IPS-18a (cell line): ENCODE results near the gene CXCR1.
"Not testable (repeated sequence)": the region's sequence is repeated elsewhere in the genome, so short reads cannot be mapped to it uniquely, and the experiment has no call there.

Experiments
- H3K27ac ChIP-seq: one replicate; pipeline ENCODE4 v1.5.1; 2013; ENCODE audit warnings: low read length
- H3K27me3 ChIP-seq: one replicate; pipeline ENCODE4 v1.6.1; 2013; ENCODE audit warnings: mild to moderate bottlenecking, low read length; ENCODE audit not compliant: control insufficient read depth, insufficient read depth
- H3K36me3 ChIP-seq: one replicate; pipeline ENCODE4 v1.6.1; 2013; ENCODE audit warnings: low read depth, low read length; ENCODE audit not compliant: control insufficient read depth
- H3K4me1 ChIP-seq: one replicate; pipeline ENCODE4 v1.6.1; 2013; ENCODE audit warnings: low read depth, low read length; ENCODE audit not compliant: control insufficient read depth
- H3K4me3 ChIP-seq: one replicate; pipeline ENCODE4 v1.5.1; 2013; ENCODE audit warnings: low read length
- H3K9ac ChIP-seq: one replicate; pipeline ENCODE4 v1.6.1; 2013; ENCODE audit warnings: mild to moderate bottlenecking, low read length, moderate library complexity
- H3K9me3 ChIP-seq: one replicate; pipeline ENCODE4 v1.6.1; 2013; ENCODE audit warnings: low read depth, low read length; ENCODE audit not compliant: control insufficient read depth

CXCR1 gene

GRCh38 chr2:218128781-218129457 is 37.8 kb downstream of the CXCR1 start:
- Histone ChIP-seq H3K4me3 (no peak overlapping the region), H3K27me3 (no peaks in the 10 kb centered on the region), H3K4me1 (peaks cover 11% of the 10 kb centered on the region), H3K9me3 (no peaks in the 10 kb centered on the region), H3K27ac (no peak overlapping the region), H3K9ac (no peak overlapping the region), H3K36me3 (no peaks in the 10 kb centered on the region)

GRCh38 chr2:218127929-218128455 is 38.8 kb downstream of the CXCR1 start:
- Histone ChIP-seq H3K36me3 (no peaks in the 10 kb centered on the region), H3K9ac (no peak overlapping the region), H3K27ac (no peak overlapping the region), H3K9me3 (no peaks in the 10 kb centered on the region), H3K27me3 (no peaks in the 10 kb centered on the region), H3K4me1 (peaks cover 11% of the 10 kb centered on the region), H3K4me3 (no peak overlapping the region)

GRCh38 chr2:218125626-218126080 is 41.1 kb downstream of the CXCR1 start, which contains the start of gene CXCR2:
TSS of gene CXCR2 (plus strand) at chr2:218126028. CDS start at chr2:218134802, 8,774 bp downstream.
- H3K27ac ChIP-seq: no peak within 1 kb of the TSS
- peaks cover 11% of the 10 kb centered on the region for H3K4me1 ChIP-seq
- H3K36me3 ChIP-seq: no peaks in the 10 kb centered on the region
- no peaks in the 10 kb centered on the region for H3K9me3 ChIP-seq
- H3K9ac ChIP-seq: no peak within 1 kb of the TSS
- H3K4me3 ChIP-seq: no peak within 1 kb of the TSS
- no peaks in the 10 kb centered on the region for H3K27me3 ChIP-seq

GRCh38 chr2:218125095-218125494 is 41.7 kb downstream of the CXCR1 start:
- no peaks in the 10 kb centered on the region for H3K9me3 ChIP-seq
- H3K4me3 ChIP-seq: no peak overlapping the region
- no peaks in the 10 kb centered on the region for H3K36me3 ChIP-seq
- no peak overlapping the region for H3K27ac ChIP-seq
- H3K9ac ChIP-seq: no peak overlapping the region
- H3K27me3 ChIP-seq: no peaks in the 10 kb centered on the region
- peaks cover 11% of the 10 kb centered on the region for H3K4me1 ChIP-seq

GRCh38 chr2:218123986-218124385 is 42.8 kb downstream of the CXCR1 start:
- Histone ChIP-seq H3K27me3 (no peaks in the 10 kb centered on the region), H3K9me3 (no peaks in the 10 kb centered on the region), H3K9ac (no peak overlapping the region), H3K4me1 (peaks cover 11% of the 10 kb centered on the region), H3K27ac (no peak overlapping the region), H3K36me3 (no peaks in the 10 kb centered on the region), H3K4me3 (no peak overlapping the region)

- not testable (repeated sequence) for H3K27me3 ChIP-seq, H3K9me3 ChIP-seq, H3K9ac ChIP-seq, H3K27ac ChIP-seq, H3K4me3 ChIP-seq, H3K36me3 ChIP-seq
- H3K4me1 ChIP-seq: peaks cover 11% of the 10 kb centered on the region
Observed at GRCh38 chr2:218122286-218122685, 44.5 kb downstream of the CXCR1 start.

GRCh38 chr2:218121789-218122188 is 45.0 kb downstream of the CXCR1 start:
- H3K4me1 ChIP-seq: peaks cover 11% of the 10 kb centered on the region
- H3K9ac ChIP-seq, H3K36me3 ChIP-seq, H3K27me3 ChIP-seq, H3K27ac ChIP-seq, H3K4me3 ChIP-seq, H3K9me3 ChIP-seq: not testable (repeated sequence)
